Measurements from ENCODE around the gene SH3RF3. TPM values are rescaled to one million over a fixed set of nuclear protein-coding genes. Genes with fewer than 3 reads are reported as not detected.

SH3RF3 gene
- total RNA-seq, 1 donor from 2014 or later: 1.3 TPM

DNA sequence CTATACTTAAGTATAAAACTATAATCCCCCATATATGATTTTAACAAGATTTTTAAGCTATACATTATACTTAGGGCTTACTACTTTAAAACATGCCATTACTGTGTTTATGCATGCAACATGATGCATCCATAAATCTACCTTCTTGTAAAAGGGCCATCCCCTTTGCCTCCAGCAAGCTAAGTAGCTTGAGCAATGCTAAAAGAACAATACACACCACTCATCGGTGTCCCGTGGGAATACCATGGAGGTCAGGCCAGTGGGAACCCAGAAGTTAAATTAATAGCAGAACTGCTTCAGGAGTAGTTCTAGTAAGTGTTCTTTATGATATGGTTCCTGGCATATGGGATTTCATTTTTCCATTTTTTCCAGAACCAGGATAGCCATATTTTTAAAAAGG lies 37.8 kb downstream of the SH3RF3 start:
- Mint-ChIP-seq H3K4me3 (ENCODE audit: low read depth) (no peak overlapping the region), H3K4me1 (ENCODE audit: low read depth) (no peaks in the 10 kb centered on the region), H3K27me3 (no peaks in the 10 kb centered on the region), H3K9me3 (ENCODE audit: low read depth) (no peaks in the 10 kb centered on the region), H3K27ac (no peak overlapping the region), H3K36me3 (ENCODE audit: insufficient read depth) (no peaks in the 10 kb centered on the region)
- no peak for DNase-seq (ENCODE audit: low spot score, unreplicated experiment)
- TF ChIP-seq, protein P1, sequence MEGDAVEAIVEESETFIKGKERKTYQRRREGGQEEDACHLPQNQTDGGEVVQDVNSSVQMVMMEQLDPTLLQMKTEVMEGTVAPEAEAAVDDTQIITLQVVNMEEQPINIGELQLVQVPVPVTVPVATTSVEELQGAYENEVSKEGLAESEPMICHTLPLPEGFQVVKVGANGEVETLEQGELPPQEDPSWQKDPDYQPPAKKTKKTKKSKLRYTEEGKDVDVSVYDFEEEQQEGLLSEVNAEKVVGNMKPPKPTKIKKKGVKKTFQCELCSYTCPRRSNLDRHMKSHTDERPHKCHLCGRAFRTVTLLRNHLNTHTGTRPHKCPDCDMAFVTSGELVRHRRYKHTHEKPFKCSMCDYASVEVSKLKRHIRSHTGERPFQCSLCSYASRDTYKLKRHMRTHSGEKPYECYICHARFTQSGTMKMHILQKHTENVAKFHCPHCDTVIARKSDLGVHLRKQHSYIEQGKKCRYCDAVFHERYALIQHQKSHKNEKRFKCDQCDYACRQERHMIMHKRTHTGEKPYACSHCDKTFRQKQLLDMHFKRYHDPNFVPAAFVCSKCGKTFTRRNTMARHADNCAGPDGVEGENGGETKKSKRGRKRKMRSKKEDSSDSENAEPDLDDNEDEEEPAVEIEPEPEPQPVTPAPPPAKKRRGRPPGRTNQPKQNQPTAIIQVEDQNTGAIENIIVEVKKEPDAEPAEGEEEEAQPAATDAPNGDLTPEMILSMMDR (IDR thresholded peaks at IDR 0.05; ENCODE audit: unreplicated experiment): no peak

DNA sequence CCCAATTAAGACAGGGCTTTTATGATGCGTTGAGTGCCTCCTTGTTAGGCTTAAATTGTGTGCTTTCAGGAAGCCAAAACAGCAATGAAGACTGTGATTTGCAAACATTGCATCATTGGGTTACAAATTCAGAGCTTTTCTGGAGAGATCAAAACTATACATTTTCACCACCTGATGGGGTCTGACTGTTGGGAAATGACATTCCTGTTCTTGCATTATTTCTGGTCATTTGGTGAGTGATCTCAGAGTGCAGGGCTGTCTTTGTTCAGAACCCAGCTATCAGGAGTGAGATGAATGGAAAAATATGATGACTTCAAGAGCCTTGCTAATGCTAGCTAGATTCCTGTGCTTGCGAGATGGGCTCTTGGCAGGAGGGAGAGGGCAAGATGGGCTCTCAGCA lies 39.1 kb downstream of the SH3RF3 start:
- Mint-ChIP-seq H3K27me3 (peaks cover 10% of the 10 kb centered on the region), H3K36me3 (ENCODE audit: insufficient read depth) (no peaks in the 10 kb centered on the region), H3K27ac (no peak overlapping the region), H3K9me3 (ENCODE audit: low read depth) (no peaks in the 10 kb centered on the region), H3K4me1 (ENCODE audit: low read depth) (no peaks in the 10 kb centered on the region), H3K4me3 (ENCODE audit: low read depth) (no peak overlapping the region)
- TF ChIP-seq, protein P1 (IDR thresholded peaks at IDR 0.05; ENCODE audit: unreplicated experiment): no peak
- DNase-seq (ENCODE audit: low spot score, unreplicated experiment): no peak

- no peak for DNase-seq (ENCODE audit: low spot score, unreplicated experiment)
- TF ChIP-seq, protein P1 (IDR thresholded peaks at IDR 0.05; ENCODE audit: unreplicated experiment): no peak
- no peak overlapping the region for H3K27ac Mint-ChIP-seq
- H3K27me3 Mint-ChIP-seq: peaks cover 16% of the 10 kb centered on the region
- H3K4me3 Mint-ChIP-seq (ENCODE audit: low read depth): no peak overlapping the region
- H3K9me3 Mint-ChIP-seq (ENCODE audit: low read depth): no peaks in the 10 kb centered on the region
- H3K4me1 Mint-ChIP-seq (ENCODE audit: low read depth): no peaks in the 10 kb centered on the region
- H3K36me3 Mint-ChIP-seq (ENCODE audit: insufficient read depth): no peaks in the 10 kb centered on the region
Measured at GRCh38 chr2:109168716-109169115, 39.7 kb downstream of the SH3RF3 start.

DNA sequence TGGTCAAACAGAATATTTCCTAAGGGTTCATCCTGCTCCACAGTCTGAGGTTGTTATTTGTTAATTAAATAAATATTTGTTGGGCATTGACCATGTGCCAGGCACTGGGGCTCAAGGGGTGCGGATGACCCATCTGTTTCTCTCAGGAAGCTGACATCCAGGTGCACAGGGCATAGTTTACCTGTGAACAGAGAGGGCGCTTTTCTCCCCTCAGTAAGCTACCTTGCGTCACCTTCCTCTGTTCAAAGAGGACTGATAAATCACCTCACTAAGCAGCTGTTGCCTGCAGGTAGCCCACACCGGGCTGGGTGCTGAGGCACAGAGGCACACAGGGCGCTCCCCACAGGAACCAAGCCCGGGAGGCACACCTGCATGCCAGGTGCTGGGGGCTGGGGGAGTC lies 41.6 kb downstream of the SH3RF3 start:
- Mint-ChIP-seq H3K36me3 (ENCODE audit: insufficient read depth) (no peaks in the 10 kb centered on the region), H3K27me3 (peaks cover 16% of the 10 kb centered on the region), H3K4me1 (ENCODE audit: low read depth) (no peaks in the 10 kb centered on the region), H3K4me3 (ENCODE audit: low read depth) (no peak overlapping the region), H3K9me3 (ENCODE audit: low read depth) (peaks cover 4% of the 10 kb centered on the region), H3K27ac (no peak overlapping the region)
- TF ChIP-seq, protein P1 (IDR thresholded peaks at IDR 0.05; ENCODE audit: unreplicated experiment): no peak
- DNase-seq (ENCODE audit: low spot score, unreplicated experiment): no peak

DNA sequence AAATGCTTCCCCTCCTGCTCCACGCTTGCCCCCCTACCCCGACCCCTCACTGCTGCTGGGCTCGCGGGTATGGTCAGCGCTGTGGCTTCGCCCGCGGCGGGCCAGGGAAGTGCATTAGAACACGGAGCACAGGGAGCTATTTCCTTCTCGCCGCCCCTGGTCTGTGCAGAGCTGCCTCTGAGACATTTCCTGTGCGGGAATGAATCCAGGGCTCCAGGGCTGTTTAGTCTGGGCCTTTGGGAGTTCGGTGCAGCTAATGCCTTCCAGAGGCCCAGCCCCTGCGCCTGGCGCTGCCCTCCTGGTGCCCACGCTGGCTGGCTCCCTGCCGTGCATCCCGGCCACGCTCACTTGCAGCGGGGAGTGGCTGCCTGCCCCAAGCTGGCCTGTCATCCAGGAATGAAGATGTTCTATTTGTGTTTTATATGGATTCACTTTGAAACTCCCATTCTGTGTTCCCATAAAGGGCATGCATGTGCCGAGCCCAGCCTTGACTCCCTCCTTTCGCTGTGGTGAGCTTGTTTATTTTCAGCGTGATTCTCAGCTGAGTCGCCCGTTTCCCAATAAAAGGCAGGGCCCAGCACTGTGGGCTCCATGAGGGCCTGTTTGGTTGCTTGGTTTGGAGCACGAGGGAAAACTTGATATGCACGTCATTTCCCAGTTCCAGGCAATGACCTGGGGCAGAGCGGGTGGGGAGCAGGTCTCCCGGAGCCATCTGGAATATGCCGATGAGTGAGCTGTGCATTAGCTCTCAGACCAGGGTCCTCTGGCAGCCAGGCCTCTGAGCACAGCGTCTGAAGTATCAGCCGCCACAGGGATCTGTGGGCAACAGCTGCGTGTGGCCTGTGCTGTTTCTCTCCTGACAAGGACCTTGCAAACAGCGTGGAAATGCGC lies 42.7 kb downstream of the SH3RF3 start:
- Mint-ChIP-seq H3K4me3 (ENCODE audit: low read depth) (no peak overlapping the region), H3K36me3 (ENCODE audit: insufficient read depth) (no peaks in the 10 kb centered on the region), H3K9me3 (ENCODE audit: low read depth) (peaks cover 4% of the 10 kb centered on the region), H3K4me1 (ENCODE audit: low read depth) (peaks cover 2% of the 10 kb centered on the region), H3K27ac (no peak overlapping the region), H3K27me3 (peaks cover 16% of the 10 kb centered on the region)
- TF ChIP-seq, protein P1 (IDR thresholded peaks at IDR 0.05; ENCODE audit: unreplicated experiment): no peak
- DNase-seq (ENCODE audit: low spot score, unreplicated experiment): no peak
